GDM1 (cell line): Measurements from ENCODE around the gene SNX22.
"Not testable (repeated sequence)": the region's sequence is repeated elsewhere in the genome, so short reads cannot be mapped to it uniquely, and the experiment has no call there.

ENCODE experiments used
- DNase-seq: peaks from one replicate; lab custom pipeline; 2025; lab: John Stamatoyannopoulos, UW

SNX22 gene

GRCh38 chr15:64151727-64152506 lies at the start of gene SNX22:
Gene SNX22 (plus strand): TSS chr15:64151731. CDS start chr15:64151776, 45 bp downstream.
- no peak for DNase-seq

- no peak for DNase-seq
These were observed 49.0 kb upstream of the SNX22 start for GRCh38 chr15:64102497-64102896.

GRCh38 chr15:64105113-64105704 lies 46.3 kb upstream of the SNX22 start:
- no peak for DNase-seq

GRCh38 chr15:64107337-64107736 lies 44.2 kb upstream of the SNX22 start:
- DNase-seq = no peak

- not testable (repeated sequence) for DNase-seq
These were observed 41.3 kb upstream of the SNX22 start for GRCh38 chr15:64110108-64110701.

- DNase-seq = no peak
These were observed 40.4 kb upstream of the SNX22 start for GRCh38 chr15:64110950-64111678.

GRCh38 chr15:64111679-64112050 lies 39.9 kb upstream of the SNX22 start:
- no peak for DNase-seq

- no peak for DNase-seq
These were observed 39.3 kb upstream of the SNX22 start for GRCh38 chr15:64112073-64112772.

GRCh38 chr15:64112904-64113303 lies 38.6 kb upstream of the SNX22 start:
- no peak for DNase-seq

GRCh38 chr15:64117759-64118487 lies 33.6 kb upstream of the SNX22 start:
- no peak for DNase-seq

GRCh38 chr15:64120322-64120721 lies 31.2 kb upstream of the SNX22 start:
- DNase-seq = not testable (repeated sequence)

- no peak for DNase-seq
These were observed 29.9 kb upstream of the SNX22 start for GRCh38 chr15:64121614-64122013.

GRCh38 chr15:64122444-64122843 lies 29.1 kb upstream of the SNX22 start:
- no peak for DNase-seq

- no peak for DNase-seq
These were observed 28.6 kb upstream of the SNX22 start for GRCh38 chr15:64122936-64123351.

- DNase-seq = no peak
These were observed 25.6 kb upstream of the SNX22 start for GRCh38 chr15:64125978-64126377.

- no peak for DNase-seq
These were observed 23.8 kb upstream of the SNX22 start for GRCh38 chr15:64127521-64128270.

- DNase-seq = no peak
These were observed 21.4 kb upstream of the SNX22 start for GRCh38 chr15:64130159-64130558.

- no peak for DNase-seq
These were observed 20.0 kb upstream of the SNX22 start for GRCh38 chr15:64131547-64131946.

GRCh38 chr15:64132217-64132616 lies 19.3 kb upstream of the SNX22 start:
- no peak for DNase-seq

- no peak for DNase-seq
These were observed 17.7 kb upstream of the SNX22 start for GRCh38 chr15:64133623-64134344.
